HEK293T (cell line): ENCODE results near the gene SLC24A4.

Experiments used
- SP1 ChIP-seq: fragments of 450-650 bp; IDR thresholded peaks from 2 replicates; pipeline ENCODE4 v1.6.1; 2017
- TARDBP ChIP-seq: fragments of 450-650 bp; IDR thresholded peaks from 2 replicates; pipeline ENCODE4 v1.6.1; 2016
- ZNF384 ChIP-seq: fragments of 450-650 bp; IDR thresholded peaks from 2 replicates; pipeline ENCODE4 v1.6.1; 2016

DNA sequence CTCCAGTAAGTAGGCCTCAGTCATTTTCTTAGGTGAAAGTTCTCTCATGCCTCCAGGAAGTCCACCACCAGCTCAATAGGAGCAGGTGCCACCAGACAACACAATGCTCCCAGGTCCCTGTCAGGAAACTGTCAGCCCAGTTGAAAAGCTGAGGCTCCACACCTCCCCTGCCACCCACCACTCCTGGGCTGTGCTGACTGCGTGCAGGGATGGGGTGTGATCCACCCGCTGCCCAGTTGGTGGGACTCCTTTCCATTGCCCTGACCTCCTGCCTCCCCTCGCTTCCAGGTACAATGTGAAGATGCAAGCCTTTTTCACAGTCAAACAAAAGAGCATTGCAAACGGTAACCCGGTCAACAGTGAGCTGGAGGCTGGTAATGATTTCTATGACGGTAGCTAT lies 125.8 kb downstream of the SLC24A4 start:
- no peak for TF ChIP-seq TARDBP
- TF ChIP-seq SP1, result no peak
- TF ChIP-seq ZNF384, result no peak
